ENCODE results near the gene RPGRIP1L. TPM values are rescaled to one million over a fixed set of nuclear protein-coding genes. Genes with fewer than 3 reads are reported as not detected.

RPGRIP1L gene
- total and polyA plus RNA-seq, 2 donors (not counting 1 experiment from before 2014, with no cell fraction given): 7.4 to 13.0 TPM

GRCh38 chr16:53726625-53727024 is 23.0 kb upstream of the RPGRIP1L start:
- H3K4me3 ChIP-seq (replicated peaks in 1 of 4; ENCODE audit: control extremely low read depth in 1 of 4, insufficient read depth in 1 of 4, low read depth in 3 of 4, low read length in 4 of 4): no peak overlapping the region
- H3K4me2 ChIP-seq (ENCODE audit: extremely low read depth, insufficient read depth, low read length): no peak overlapping the region
- no peaks in the 10 kb centered on the region for H3K9me3 ChIP-seq (ENCODE audit: control insufficient read depth, insufficient read depth, low read depth, low read length)
- peaks cover 4% of the 10 kb centered on the region for H3K4me1 ChIP-seq (ENCODE audit: control insufficient read depth, extremely low read depth, insufficient read depth, low read length)
- peaks cover 5% of the 10 kb centered on the region for H3K79me2 ChIP-seq (ENCODE audit: control insufficient read depth, insufficient read depth, low read length)
- TF ChIP-seq CTCF (conservative IDR thresholded peaks at IDR 0.05 in 1 of 2, IDR thresholded peaks at IDR 0.05 in 1 of 2; ENCODE audit: low read depth in 1 of 2, low read length in 2 of 2): no peak
- TF ChIP-seq EZH2 (IDR thresholded peaks at IDR 0.05; ENCODE audit: low read length, missing control alignments): no peak
- H3K27me3 ChIP-seq (ENCODE audit: control insufficient read depth, insufficient read depth, low read length): no peaks in the 10 kb centered on the region
- no peak overlapping the region for H3K9ac ChIP-seq (ENCODE audit: insufficient read depth, low read length)
- H4K20me1 ChIP-seq (ENCODE audit: control insufficient read depth, extremely low read depth, insufficient read depth, low read length): no peaks in the 10 kb centered on the region
- H3K27ac ChIP-seq (ENCODE audit: insufficient read depth, low read length): no peak overlapping the region
- H3K36me3 ChIP-seq (ENCODE audit: control insufficient read depth, insufficient read depth, low read length): no peaks in the 10 kb centered on the region
- H2AFZ ChIP-seq (ENCODE audit: low read length): no peak overlapping the region
- no peak for DNase-seq (ENCODE audit: low read depth in 2 of 2)

GRCh38 chr16:53721017-53721416 is 17.4 kb upstream of the RPGRIP1L start:
- Histone ChIP-seq H2AFZ (ENCODE audit: low read length) (no peak overlapping the region), H3K36me3 (ENCODE audit: control insufficient read depth, insufficient read depth, low read length) (no peaks in the 10 kb centered on the region), H3K4me1 (ENCODE audit: control insufficient read depth, extremely low read depth, insufficient read depth, low read length) (no peaks in the 10 kb centered on the region), H3K4me3 (replicated peaks in 1 of 4; ENCODE audit: control extremely low read depth in 1 of 4, insufficient read depth in 1 of 4, low read depth in 3 of 4, low read length in 4 of 4) (no peak overlapping the region), H3K27me3 (ENCODE audit: control insufficient read depth, insufficient read depth, low read length) (no peaks in the 10 kb centered on the region), H4K20me1 (ENCODE audit: control insufficient read depth, extremely low read depth, insufficient read depth, low read length) (no peaks in the 10 kb centered on the region), H3K4me2 (ENCODE audit: extremely low read depth, insufficient read depth, low read length) (no peak overlapping the region), H3K79me2 (ENCODE audit: control insufficient read depth, insufficient read depth, low read length) (peaks cover 6% of the 10 kb centered on the region), H3K27ac (ENCODE audit: insufficient read depth, low read length) (no peak overlapping the region), H3K9ac (ENCODE audit: insufficient read depth, low read length) (no peak overlapping the region), H3K9me3 (ENCODE audit: control insufficient read depth, insufficient read depth, low read depth, low read length) (no peaks in the 10 kb centered on the region)
- DNase-seq (ENCODE audit: low read depth in 2 of 2): no peak
- TF ChIP-seq CTCF (conservative IDR thresholded peaks at IDR 0.05 in 1 of 2, IDR thresholded peaks at IDR 0.05 in 1 of 2; ENCODE audit: low read depth in 1 of 2, low read length in 2 of 2) (no peak), EZH2 (IDR thresholded peaks at IDR 0.05; ENCODE audit: low read length, missing control alignments) (no peak)

- H3K27me3 ChIP-seq (ENCODE audit: control insufficient read depth, insufficient read depth, low read length): no peaks in the 10 kb centered on the region
- H3K4me2 ChIP-seq (ENCODE audit: extremely low read depth, insufficient read depth, low read length): no peak overlapping the region
- no peak overlapping the region for H3K27ac ChIP-seq (ENCODE audit: insufficient read depth, low read length)
- no peak overlapping the region for H3K4me3 ChIP-seq (replicated peaks in 1 of 4; ENCODE audit: control extremely low read depth in 1 of 4, insufficient read depth in 1 of 4, low read depth in 3 of 4, low read length in 4 of 4)
- H3K9me3 ChIP-seq (ENCODE audit: control insufficient read depth, insufficient read depth, low read depth, low read length): no peaks in the 10 kb centered on the region
- no peak overlapping the region for H3K9ac ChIP-seq (ENCODE audit: insufficient read depth, low read length)
- H3K4me1 ChIP-seq (ENCODE audit: control insufficient read depth, extremely low read depth, insufficient read depth, low read length): no peaks in the 10 kb centered on the region
- no peak overlapping the region for H2AFZ ChIP-seq (ENCODE audit: low read length)
- DNase-seq (ENCODE audit: low read depth in 2 of 2): no peak
- H3K79me2 ChIP-seq (ENCODE audit: control insufficient read depth, insufficient read depth, low read length): peaks cover 10% of the 10 kb centered on the region
- TF ChIP-seq EZH2 (IDR thresholded peaks at IDR 0.05; ENCODE audit: low read length, missing control alignments): no peak
- H3K36me3 ChIP-seq (ENCODE audit: control insufficient read depth, insufficient read depth, low read length): no peaks in the 10 kb centered on the region
- H4K20me1 ChIP-seq (ENCODE audit: control insufficient read depth, extremely low read depth, insufficient read depth, low read length): no peaks in the 10 kb centered on the region
Observed at GRCh38 chr16:53717577-53717976, 13.9 kb upstream of the RPGRIP1L start.

All from fibroblast of lung (primary cell).